ENCODE results near the gene HECTD2.
"Not testable (repeated sequence)": the region's sequence is repeated elsewhere in the genome, so short reads cannot be mapped to it uniquely, and the experiment has no call there.

Gene HECTD2

GRCh38 chr10:91412354-91413087 is 2.4 kb downstream of the HECTD2 start:
- no peak for DNase-seq (ENCODE audit: low read depth)

- DNase-seq (ENCODE audit: low read depth) = no peak
Observed at GRCh38 chr10:91415816-91416215, 5.7 kb downstream of the HECTD2 start.

GRCh38 chr10:91416339-91416855 is 6.3 kb downstream of the HECTD2 start:
- DNase-seq (ENCODE audit: low read depth) = no peak

- no peak for DNase-seq (ENCODE audit: low read depth)
Observed at GRCh38 chr10:91418416-91418815, 8.3 kb downstream of the HECTD2 start.

GRCh38 chr10:91420868-91421267 is 10.7 kb downstream of the HECTD2 start:
- no peak for DNase-seq (ENCODE audit: low read depth)

GRCh38 chr10:91422915-91423314 is 12.8 kb downstream of the HECTD2 start:
- no peak for DNase-seq (ENCODE audit: low read depth)

- DNase-seq (ENCODE audit: low read depth) = no peak
Observed at GRCh38 chr10:91424016-91424415, 13.9 kb downstream of the HECTD2 start.

- no peak for DNase-seq (ENCODE audit: low read depth)
Observed at GRCh38 chr10:91432175-91432574, 22.0 kb downstream of the HECTD2 start.

GRCh38 chr10:91433620-91434019 is 23.5 kb downstream of the HECTD2 start:
- DNase-seq (ENCODE audit: low read depth) = no peak

GRCh38 chr10:91434041-91434440 is 23.9 kb downstream of the HECTD2 start:
- no peak for DNase-seq (ENCODE audit: low read depth)

GRCh38 chr10:91435241-91435640 is 25.1 kb downstream of the HECTD2 start:
- DNase-seq (ENCODE audit: low read depth) = no peak

- DNase-seq (ENCODE audit: low read depth) = not testable (repeated sequence)
Observed at GRCh38 chr10:91438228-91438627, 28.1 kb downstream of the HECTD2 start.

- DNase-seq (ENCODE audit: low read depth) = no peak
Observed at GRCh38 chr10:91444211-91445182, 34.4 kb downstream of the HECTD2 start.

- no peak for DNase-seq (ENCODE audit: low read depth)
Observed at GRCh38 chr10:91452063-91452462, 41.9 kb downstream of the HECTD2 start.

GRCh38 chr10:91453535-91453934 is 43.4 kb downstream of the HECTD2 start:
- DNase-seq (ENCODE audit: low read depth) = no peak

- not testable (repeated sequence) for DNase-seq (ENCODE audit: low read depth)
Observed at GRCh38 chr10:91455135-91455534, 45.0 kb downstream of the HECTD2 start.

- no peak for DNase-seq (ENCODE audit: low read depth)
Observed at GRCh38 chr10:91460681-91461080, 50.5 kb downstream of the HECTD2 start.

GRCh38 chr10:91462423-91462822 is 52.3 kb downstream of the HECTD2 start:
- DNase-seq (ENCODE audit: low read depth) = no peak

GRCh38 chr10:91464500-91464899 is 54.4 kb downstream of the HECTD2 start:
- DNase-seq (ENCODE audit: low read depth) = no peak

GRCh38 chr10:91465261-91465660 is 55.1 kb downstream of the HECTD2 start:
- no peak for DNase-seq (ENCODE audit: low read depth)

GRCh38 chr10:91467114-91467513 is 57.0 kb downstream of the HECTD2 start:
- no peak for DNase-seq (ENCODE audit: low read depth)

- no peak for DNase-seq (ENCODE audit: low read depth)
Observed at GRCh38 chr10:91471602-91472001, 61.5 kb downstream of the HECTD2 start.

GRCh38 chr10:91472911-91473310 is 62.8 kb downstream of the HECTD2 start:
- DNase-seq (ENCODE audit: low read depth) = no peak

All from fibroblast of the conjunctiva (primary cell).